Nephron (organoid): ENCODE data around the gene TMPRSS11E.

Source experiments
- H3K27ac Mint-ChIP-seq, 3 experiments: 2 replicates each; pipeline ENCODE4 v1.8.0; 2020; ENCODE audit warnings: mixed read lengths in 3 of 3, mild to moderate bottlenecking in 2 of 3, moderate library complexity in 1 of 3
- H3K27me3 Mint-ChIP-seq: 2 replicates; pipeline ENCODE4 v1.8.0; 2021; ENCODE audit warnings: low read depth, mild to moderate bottlenecking, moderate library complexity, mixed read lengths
- H3K36me3 Mint-ChIP-seq: 2 replicates; pipeline ENCODE4 v1.8.0; 2020; ENCODE audit warnings: low read depth, mixed read lengths
- H3K4me1 Mint-ChIP-seq: 2 replicates; pipeline ENCODE4 v1.8.0; 2020; ENCODE audit warnings: mixed read lengths
- H3K4me3 Mint-ChIP-seq, 3 experiments: 2 replicates each; pipeline ENCODE4 v1.8.0; 2020; ENCODE audit warnings: mild to moderate bottlenecking in 3 of 3, mixed read lengths in 3 of 3, moderate library complexity in 2 of 3
- H3K9me3 Mint-ChIP-seq: 2 replicates; pipeline ENCODE4 v1.8.0; 2020; ENCODE audit warnings: mixed read lengths
- CTCF ChIP-seq, 3 experiments: fragments of 200-600 bp; sonication (generic); IDR thresholded peaks; one replicate each; pipeline ENCODE4 v1.5.0; 2021; ENCODE audit warnings: antibody characterized with exemption in 3 of 3; ENCODE audit not compliant: unreplicated experiment in 3 of 3

The TMPRSS11E gene

GRCh38 chr4:68460085-68460484 is 12.8 kb downstream of the TMPRSS11E start:
- Mint-ChIP-seq H3K36me3 (no peaks in the 10 kb centered on the region), H3K4me3 (no peak overlapping the region), H3K9me3 (no peaks in the 10 kb centered on the region), H3K27ac (no peak overlapping the region), H3K4me1 (no peaks in the 10 kb centered on the region), H3K27me3 (no peaks in the 10 kb centered on the region)
- TF ChIP-seq CTCF (IDR thresholded peaks at IDR 0.05; ENCODE audit: unreplicated experiment in 3 of 3), result no peak

- Mint-ChIP-seq H3K4me3 (no peak overlapping the region), H3K9me3 (no peaks in the 10 kb centered on the region), H3K27ac (no peak overlapping the region), H3K27me3 (no peaks in the 10 kb centered on the region), H3K36me3 (no peaks in the 10 kb centered on the region), H3K4me1 (no peaks in the 10 kb centered on the region)
- no peak for TF ChIP-seq CTCF (IDR thresholded peaks at IDR 0.05; ENCODE audit: unreplicated experiment in 3 of 3)
Observed at GRCh38 chr4:68461790-68462189, 14.5 kb downstream of the TMPRSS11E start.

GRCh38 chr4:68462691-68463090 is 15.4 kb downstream of the TMPRSS11E start:
- no peaks in the 10 kb centered on the region for H3K4me1 Mint-ChIP-seq
- H3K4me3 Mint-ChIP-seq, result no peak overlapping the region
- H3K36me3 Mint-ChIP-seq, result no peaks in the 10 kb centered on the region
- no peaks in the 10 kb centered on the region for H3K27me3 Mint-ChIP-seq
- no peaks in the 10 kb centered on the region for H3K9me3 Mint-ChIP-seq
- TF ChIP-seq CTCF (IDR thresholded peaks at IDR 0.05; ENCODE audit: unreplicated experiment in 3 of 3), result no peak
- H3K27ac Mint-ChIP-seq, result no peak overlapping the region

- Mint-ChIP-seq H3K27me3 (no peaks in the 10 kb centered on the region), H3K4me1 (no peaks in the 10 kb centered on the region), H3K27ac (no peak overlapping the region), H3K9me3 (no peaks in the 10 kb centered on the region), H3K36me3 (no peaks in the 10 kb centered on the region), H3K4me3 (no peak overlapping the region)
- TF ChIP-seq CTCF (IDR thresholded peaks at IDR 0.05; ENCODE audit: unreplicated experiment in 3 of 3), result no peak
Observed at GRCh38 chr4:68463796-68464195, 16.5 kb downstream of the TMPRSS11E start.

GRCh38 chr4:68465058-68465457 is 17.8 kb downstream of the TMPRSS11E start:
- H3K4me3 Mint-ChIP-seq, result no peak overlapping the region
- H3K27me3 Mint-ChIP-seq, result no peaks in the 10 kb centered on the region
- H3K36me3 Mint-ChIP-seq, result no peaks in the 10 kb centered on the region
- H3K9me3 Mint-ChIP-seq, result no peaks in the 10 kb centered on the region
- H3K27ac Mint-ChIP-seq, result no peak overlapping the region
- no peaks in the 10 kb centered on the region for H3K4me1 Mint-ChIP-seq
- TF ChIP-seq CTCF (IDR thresholded peaks at IDR 0.05; ENCODE audit: unreplicated experiment in 3 of 3), result no peak

- no peak for TF ChIP-seq CTCF (IDR thresholded peaks at IDR 0.05; ENCODE audit: unreplicated experiment in 3 of 3)
- Mint-ChIP-seq H3K4me3 (no peak overlapping the region), H3K36me3 (no peaks in the 10 kb centered on the region), H3K9me3 (no peaks in the 10 kb centered on the region), H3K27ac (no peak overlapping the region), H3K4me1 (no peaks in the 10 kb centered on the region), H3K27me3 (no peaks in the 10 kb centered on the region)
Observed at GRCh38 chr4:68466185-68466584, 18.9 kb downstream of the TMPRSS11E start.
